ENCODE data around the gene CEP63. TPM values are rescaled to one million over a fixed set of nuclear protein-coding genes. Genes with fewer than 3 reads are reported as not detected.

CEP63 gene
- total RNA-seq, 1 donor from 2014 or later, result 22.4 TPM

- FAIRE-seq (no peak), DNase-seq (ENCODE audit: low spot score in 2 of 2) (no peak)
These were observed 19.5 kb upstream of the CEP63 start for GRCh38 chr3:134466331-134466730.

- FAIRE-seq, result no peak
These were observed 17.3 kb upstream of the CEP63 start for GRCh38 chr3:134468519-134468918.

GRCh38 chr3:134471521-134472193, 14.2 kb upstream of the CEP63 start:
- FAIRE-seq, result no peak
- no peak for DNase-seq (ENCODE audit: low spot score in 2 of 2)

More at GRCh38 chr3:134468519-134468918, 17.3 kb upstream of the CEP63 start:
- DNase-seq (ENCODE audit: low spot score in 2 of 2), result no peak

- FAIRE-seq (no peak), DNase-seq (ENCODE audit: low spot score in 2 of 2) (no peak)
These were observed 13.0 kb upstream of the CEP63 start for GRCh38 chr3:134472831-134473230.

GRCh38 chr3:134473868-134474546, 11.8 kb upstream of the CEP63 start:
- DNase-seq (ENCODE audit: low spot score in 2 of 2) (peak in 1 of 2 donors; percentile 30), FAIRE-seq (peak; percentile 93)

GRCh38 chr3:134474956-134475355, 10.9 kb upstream of the CEP63 start:
- DNase-seq (ENCODE audit: low spot score in 2 of 2) (no peak), FAIRE-seq (no peak)

GRCh38 chr3:134476306-134476705, 9.6 kb upstream of the CEP63 start:
- DNase-seq (ENCODE audit: low spot score in 2 of 2), result no peak
- no peak for FAIRE-seq

- FAIRE-seq (no peak), DNase-seq (ENCODE audit: low spot score in 2 of 2) (no peak)
These were observed 8.9 kb upstream of the CEP63 start for GRCh38 chr3:134477002-134477401.

GRCh38 chr3:134477938-134478337, 7.9 kb upstream of the CEP63 start:
- DNase-seq (ENCODE audit: low spot score in 2 of 2), result no peak
- no peak for FAIRE-seq

GRCh38 chr3:134480546-134480945, 5.3 kb upstream of the CEP63 start:
- DNase-seq (ENCODE audit: low spot score in 2 of 2) (no peak), FAIRE-seq (no peak)

- DNase-seq (ENCODE audit: low spot score in 2 of 2) (no peak), FAIRE-seq (no peak)
These were observed 4.7 kb upstream of the CEP63 start for GRCh38 chr3:134481166-134481565.

GRCh38 chr3:134482622-134483021, 3.2 kb upstream of the CEP63 start:
- no peak for FAIRE-seq
- DNase-seq (ENCODE audit: low spot score in 2 of 2), result no peak

- no peak for FAIRE-seq
- DNase-seq (ENCODE audit: low spot score in 2 of 2), result no peak
These were observed 2.5 kb upstream of the CEP63 start for GRCh38 chr3:134483195-134483900.

GRCh38 chr3:134485075-134485717, 661 bp upstream of the CEP63 start:
- FAIRE-seq, result no peak
- peak in 1 of 2 donors; percentile 32 for DNase-seq (ENCODE audit: low spot score in 2 of 2)

GRCh38 chr3:134486577-134487041, 752 bp downstream of the CEP63 start:
- FAIRE-seq (no peak), DNase-seq (ENCODE audit: low spot score in 2 of 2) (peak in 1 of 2 donors; percentile 27)

GRCh38 chr3:134487406-134487805, 1.5 kb downstream of the CEP63 start:
- FAIRE-seq, result no peak
- DNase-seq (ENCODE audit: low spot score in 2 of 2), result no peak

GRCh38 chr3:134494495-134494894, 8.6 kb downstream of the CEP63 start:
- no peak for FAIRE-seq
- no peak for DNase-seq (ENCODE audit: low spot score in 2 of 2)

GRCh38 chr3:134495980-134496379, 10.1 kb downstream of the CEP63 start:
- DNase-seq (ENCODE audit: low spot score in 2 of 2) (no peak), FAIRE-seq (no peak)

- DNase-seq (ENCODE audit: low spot score in 2 of 2), result no peak
- FAIRE-seq, result no peak
These were observed 10.7 kb downstream of the CEP63 start for GRCh38 chr3:134496471-134497071.

GRCh38 chr3:134503266-134503665, 17.4 kb downstream of the CEP63 start:
- no peak for FAIRE-seq
- DNase-seq (ENCODE audit: low spot score in 2 of 2), result no peak
